ENCODE data around the gene FHIT. TPM values are rescaled to one million over a fixed set of nuclear protein-coding genes. Genes with fewer than 3 reads are reported as not detected.
"Not testable (repeated sequence)": the region's sequence is repeated elsewhere in the genome, so short reads cannot be mapped to it uniquely, and the experiment has no call there.

Gene FHIT
- total RNA-seq, 4 donors from 2014 or later, result 5.0 to 15.3 (median 8.3) TPM

DNA sequence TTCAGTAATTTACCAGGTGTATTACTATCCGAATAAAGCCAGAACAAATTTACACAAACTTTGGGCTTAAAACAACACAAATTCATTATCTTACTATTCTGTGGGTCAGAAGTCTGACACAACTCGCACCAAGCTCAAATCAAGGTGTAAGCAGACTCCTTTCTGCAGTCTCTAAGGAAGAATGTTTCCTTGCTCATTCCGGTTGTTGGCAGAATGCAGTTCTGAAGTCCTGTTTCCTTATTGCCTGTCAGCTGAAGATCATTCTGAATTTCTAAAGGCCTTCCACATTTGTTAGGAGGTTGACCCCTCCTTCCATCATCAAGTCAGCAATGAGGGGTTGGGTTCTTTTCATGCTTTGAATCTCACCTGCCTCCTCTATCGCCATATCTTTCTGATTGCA is 183.2 kb downstream of the FHIT start:
- H3K4me3 ChIP-seq (ENCODE audit: low read depth, poor library complexity, severe bottlenecking), result no peak overlapping the region
- TF ChIP-seq, protein P1, sequence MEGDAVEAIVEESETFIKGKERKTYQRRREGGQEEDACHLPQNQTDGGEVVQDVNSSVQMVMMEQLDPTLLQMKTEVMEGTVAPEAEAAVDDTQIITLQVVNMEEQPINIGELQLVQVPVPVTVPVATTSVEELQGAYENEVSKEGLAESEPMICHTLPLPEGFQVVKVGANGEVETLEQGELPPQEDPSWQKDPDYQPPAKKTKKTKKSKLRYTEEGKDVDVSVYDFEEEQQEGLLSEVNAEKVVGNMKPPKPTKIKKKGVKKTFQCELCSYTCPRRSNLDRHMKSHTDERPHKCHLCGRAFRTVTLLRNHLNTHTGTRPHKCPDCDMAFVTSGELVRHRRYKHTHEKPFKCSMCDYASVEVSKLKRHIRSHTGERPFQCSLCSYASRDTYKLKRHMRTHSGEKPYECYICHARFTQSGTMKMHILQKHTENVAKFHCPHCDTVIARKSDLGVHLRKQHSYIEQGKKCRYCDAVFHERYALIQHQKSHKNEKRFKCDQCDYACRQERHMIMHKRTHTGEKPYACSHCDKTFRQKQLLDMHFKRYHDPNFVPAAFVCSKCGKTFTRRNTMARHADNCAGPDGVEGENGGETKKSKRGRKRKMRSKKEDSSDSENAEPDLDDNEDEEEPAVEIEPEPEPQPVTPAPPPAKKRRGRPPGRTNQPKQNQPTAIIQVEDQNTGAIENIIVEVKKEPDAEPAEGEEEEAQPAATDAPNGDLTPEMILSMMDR (IDR thresholded peaks at IDR 0.05), result no peak
- TF ChIP-seq POLR2A (IDR thresholded peaks at IDR 0.05), result no peak
- WGBS, 2 donors, result 91 to 94% methylated on average over 4 of the region's 4 CpGs
- intact Hi-C loops (cut with DNase I; ENCODE audit: low total_unique reads), result no loop called here
- no peak for DNase-seq (ENCODE audit: low spot score in 2 of 2)

- intact Hi-C loops (cut with DNase I; ENCODE audit: low total_unique reads), result no loop called here
- no peak for TF ChIP-seq POLR2A (IDR thresholded peaks at IDR 0.05)
- TF ChIP-seq, protein P1 (IDR thresholded peaks at IDR 0.05), result no peak
- 81 to 98% methylated on average over 2 of the region's 2 CpGs for WGBS, 2 donors
- DNase-seq (ENCODE audit: low spot score in 2 of 2), result no peak
- no peak overlapping the region for H3K4me3 ChIP-seq (ENCODE audit: low read depth, poor library complexity, severe bottlenecking)
Observed at GRCh38 chr3:61066800-61067199, 184.5 kb downstream of the FHIT start.

DNA sequence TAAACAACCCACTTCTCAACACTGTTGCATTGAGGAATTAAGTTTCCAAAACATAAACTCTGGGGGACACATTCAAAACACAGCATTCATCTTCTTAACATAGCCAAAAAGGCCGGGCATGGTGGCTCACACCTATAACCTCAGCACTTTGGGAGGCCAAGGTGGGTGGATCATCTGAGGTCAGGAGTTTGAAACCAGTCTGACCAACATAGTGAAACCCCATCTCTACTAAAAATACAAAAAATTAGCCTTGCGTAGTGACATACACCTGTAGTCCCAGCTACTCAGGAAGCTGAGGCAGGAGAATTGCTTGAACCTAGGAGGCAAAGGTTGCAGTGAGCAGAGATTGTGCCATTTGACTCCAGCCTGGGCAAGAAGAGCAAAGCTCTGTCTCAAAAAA is 185.0 kb downstream of the FHIT start:
- intact Hi-C loops (cut with DNase I; ENCODE audit: low total_unique reads); DNase-seq (ENCODE audit: low spot score in 2 of 2); H3K4me3 ChIP-seq (ENCODE audit: low read depth, poor library complexity, severe bottlenecking): not testable (repeated sequence)
- WGBS, 2 donors, result 94 to 100% methylated on average over 2 of the region's 2 CpGs

GRCh38 chr3:61065451-61066011 is 185.7 kb downstream of the FHIT start:
- TF ChIP-seq, protein P1 (IDR thresholded peaks at IDR 0.05), result no peak
- no peak for TF ChIP-seq POLR2A (IDR thresholded peaks at IDR 0.05)
- WGBS, 2 donors, result 51 to 74% methylated on average over 3 of the region's 3 CpGs
- H3K4me3 ChIP-seq (ENCODE audit: low read depth, poor library complexity, severe bottlenecking), result no peak overlapping the region
- DNase-seq (ENCODE audit: low spot score in 2 of 2), result no peak
- intact Hi-C loops (cut with DNase I; ENCODE audit: low total_unique reads), result no loop called here

DNA sequence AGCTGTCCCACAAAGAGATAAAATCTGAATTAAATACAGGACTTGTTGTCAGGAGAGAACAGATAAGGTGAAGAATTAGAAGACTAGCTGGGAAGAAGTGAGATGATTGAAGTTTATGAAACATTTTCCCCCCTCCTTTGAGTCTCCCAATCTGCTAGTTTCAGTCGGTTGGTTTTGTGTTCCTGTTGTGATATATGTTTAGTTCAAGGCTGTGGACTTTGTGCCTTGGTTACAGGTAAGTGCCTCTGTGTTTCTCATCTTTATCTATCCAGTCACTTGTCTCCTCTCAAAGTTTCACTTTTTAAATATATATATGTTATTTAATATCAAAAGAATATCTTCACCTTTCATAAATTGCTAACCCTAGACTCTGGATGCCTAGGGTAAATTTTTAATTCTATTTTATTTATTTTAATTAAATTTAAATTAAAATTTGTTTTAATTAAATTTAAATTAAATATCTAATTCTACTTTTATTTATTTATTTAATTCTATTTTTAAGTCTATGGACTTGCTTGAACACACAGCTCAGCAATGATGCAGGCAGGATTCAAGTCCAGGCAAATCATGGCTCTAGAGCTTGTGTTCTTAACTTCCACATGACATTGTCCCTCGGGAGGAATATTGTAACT is 190.0 kb downstream of the FHIT start:
- WGBS, 2 donors, result 50 to 68% methylated on average over 2 of the region's 2 CpGs
- DNase-seq (ENCODE audit: low spot score in 2 of 2), result no peak
- H3K4me3 ChIP-seq (ENCODE audit: low read depth, poor library complexity, severe bottlenecking), result no peak overlapping the region
- TF ChIP-seq, protein P1 (IDR thresholded peaks at IDR 0.05), result no peak
- no peak for TF ChIP-seq POLR2A (IDR thresholded peaks at IDR 0.05)
- intact Hi-C loops (cut with DNase I; ENCODE audit: low total_unique reads), result no loop called here

- peak in 1 of 2 donors; percentile 25 for DNase-seq (ENCODE audit: low spot score in 2 of 2)
- no peak overlapping the region for H3K4me3 ChIP-seq (ENCODE audit: low read depth, poor library complexity, severe bottlenecking)
- WGBS, 2 donors, result 42 to 47% methylated on average over 2 of the region's 2 CpGs
- intact Hi-C loops (cut with DNase I; ENCODE audit: low total_unique reads), result no loop called here
- TF ChIP-seq, protein P1 (IDR thresholded peaks at IDR 0.05), result no peak
- TF ChIP-seq POLR2A (IDR thresholded peaks at IDR 0.05), result no peak
Observed at GRCh38 chr3:61060411-61060861, 190.8 kb downstream of the FHIT start.
